Body of pancreas (tissue), 4 donors: ENCODE data around the gene PHF21A.

Experiments used
- CTCF ChIP-seq, 7 experiments: fragments of 450-650 bp in 4 of 7; fragments of 200-600 bp in 3 of 7; sonication (generic) in 3 of 7; IDR thresholded peaks; one replicate each; pipeline ENCODE4 v1.5.1; 2016 to 2019; ENCODE audit warnings: antibody characterized with exemption in 7 of 7
- POLR2A ChIP-seq, 3 donors: fragments of 450-650 bp; IDR thresholded peaks; one replicate each; pipeline ENCODE4 v1.6.1; 2016; ENCODE audit warnings: antibody characterized with exemption in 3 of 3, mild to moderate bottlenecking in 2 of 3

- TF ChIP-seq CTCF (IDR thresholded peaks at IDR 0.05) = no peak
- TF ChIP-seq POLR2A (IDR thresholded peaks at IDR 0.05) = no peak
Observed at GRCh38 chr11:45930031-45930794, 191.0 kb downstream of the PHF21A start.
